GM12891 (cell line): ENCODE measurements around the gene POLR1C.

Experiments
- POLR2A ChIP-seq: IDR thresholded peaks from 2 replicates; pipeline ENCODE4 v1.6.1; 2011; ENCODE audit warnings: low read depth, low read length, control low read depth
- POLR2AphosphoS5 ChIP-seq: IDR thresholded peaks from 2 replicates; pipeline ENCODE4 v1.6.1; 2011; ENCODE audit warnings: low read depth, low read length, control low read depth
- SPI1 ChIP-seq: IDR thresholded peaks from 2 replicates; pipeline ENCODE4 v1.6.1; 2011; ENCODE audit warnings: low read depth, low read length, control low read depth
- TAF1 ChIP-seq: IDR thresholded peaks from 2 replicates; pipeline ENCODE4 v1.6.1; 2011; ENCODE audit warnings: low read depth, low read length, control low read depth

GRCh38 chr6:43503443-43503842 lies 13.4 kb upstream of the POLR1C start:
- TF ChIP-seq POLR2AphosphoS5 (no peak), POLR2A (no peak), SPI1 (no peak), TAF1 (no peak)
